ENCODE results near the gene RFWD3. TPM values are rescaled to one million over a fixed set of nuclear protein-coding genes. Genes with fewer than 3 reads are reported as not detected.
A peak's percentile ranks its signal among the peaks of the same experiment; 100 is the strongest.

The RFWD3 gene
- polyA plus RNA-seq, 3 donors from 2014 or later: 8.3 to 21.7 (median 14.5) TPM

DNA sequence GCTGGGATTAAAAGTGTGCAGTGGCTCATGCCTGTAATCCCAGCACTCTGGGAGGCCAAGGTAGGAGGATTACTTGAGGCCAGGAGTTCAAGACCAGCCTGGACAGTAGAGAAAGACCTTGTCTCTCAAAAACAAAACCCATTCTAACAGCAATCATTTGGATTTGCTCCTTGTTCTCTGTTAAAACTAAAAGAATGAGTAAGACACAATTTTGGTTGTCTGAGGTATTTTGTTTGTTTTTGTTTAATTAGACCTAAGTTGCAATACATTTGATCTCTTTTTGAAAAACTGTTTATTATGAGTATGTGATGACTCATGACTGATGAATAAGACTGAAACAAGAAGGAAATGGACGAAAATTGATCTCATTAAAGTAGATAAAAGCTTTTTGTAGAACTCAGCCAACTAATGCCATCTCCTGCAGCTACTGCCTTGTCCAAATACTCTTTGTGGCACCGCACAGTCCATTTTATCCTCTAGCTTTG lies 88.8 kb downstream of the RFWD3 start:
- peak overlapping the region in 5 of 6 donors; percentile 16 to 52 (median 40) for H3K27ac Mint-ChIP-seq
- H3K36me3 Mint-ChIP-seq: no peaks in the 10 kb centered on the region
- peak overlapping the region in 1 of 5 donors; percentile 17 for H3K4me3 Mint-ChIP-seq
- no peaks in the 10 kb centered on the region for H3K9me3 Mint-ChIP-seq
- no peak for DNase-seq
- peaks cover 60 to 79% of the 10 kb centered on the region in 2 donors for H3K4me1 Mint-ChIP-seq
- H3K27me3 Mint-ChIP-seq (ENCODE audit: low read depth in 3 of 3): no peaks in the 10 kb centered on the region

GRCh38 chr16:74575807-74576643 lies 90.7 kb downstream of the RFWD3 start:
- Mint-ChIP-seq H3K27me3 (ENCODE audit: low read depth in 3 of 3) (no peaks in the 10 kb centered on the region), H3K27ac (peak overlapping the region; percentile 31 to 70 (median 52)), H3K4me1 (peaks cover 60 to 83% of the 10 kb centered on the region in 2 donors), H3K36me3 (no peaks in the 10 kb centered on the region), H3K9me3 (no peaks in the 10 kb centered on the region), H3K4me3 (no peak overlapping the region)
- no peak for DNase-seq

DNA sequence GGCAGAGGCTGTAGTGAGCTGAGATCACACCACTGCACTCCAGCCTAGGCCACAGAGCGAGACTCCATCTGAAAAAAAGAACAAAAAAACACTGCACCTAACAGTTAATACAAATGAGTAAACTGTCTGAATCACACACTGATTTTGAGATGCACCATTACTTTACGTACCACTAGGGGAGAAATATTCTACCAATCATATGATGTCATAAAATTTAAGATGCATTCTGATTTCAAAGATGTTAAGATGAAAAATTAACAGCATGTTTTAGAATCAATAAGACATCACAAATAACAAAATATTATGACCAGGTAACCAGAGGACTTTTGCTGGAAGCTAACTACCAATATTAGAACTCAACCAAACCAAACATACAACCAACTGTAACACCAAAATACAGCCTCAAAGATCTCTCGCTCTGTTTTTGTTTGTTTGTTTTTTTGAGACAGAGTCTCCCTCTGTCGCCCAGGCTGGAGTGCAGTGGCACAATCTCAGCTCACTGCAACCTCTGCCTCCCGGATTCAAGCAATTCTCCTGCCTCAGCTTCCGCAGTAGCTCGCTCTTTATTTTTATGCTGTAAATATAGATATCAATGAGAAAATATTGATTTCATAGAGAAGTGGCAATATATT lies 91.4 kb downstream of the RFWD3 start:
- Mint-ChIP-seq H3K4me1 (peaks cover 60 to 83% of the 10 kb centered on the region in 2 donors), H3K9me3 (no peaks in the 10 kb centered on the region), H3K36me3 (no peaks in the 10 kb centered on the region), H3K4me3 (no peak overlapping the region), H3K27ac (peak overlapping the region; percentile 27 to 70 (median 52)), H3K27me3 (ENCODE audit: low read depth in 3 of 3) (no peaks in the 10 kb centered on the region)
- no peak for DNase-seq

- Mint-ChIP-seq H3K27me3 (ENCODE audit: low read depth in 3 of 3) (no peaks in the 10 kb centered on the region), H3K4me1 (peaks cover 60 to 86% of the 10 kb centered on the region in 2 donors), H3K9me3 (no peaks in the 10 kb centered on the region), H3K27ac (peak overlapping the region in 1 of 6 donors; percentile 13), H3K36me3 (no peaks in the 10 kb centered on the region), H3K4me3 (no peak overlapping the region)
- no peak for DNase-seq
Measured at GRCh38 chr16:74574146-74574545, 92.5 kb downstream of the RFWD3 start.

DNA sequence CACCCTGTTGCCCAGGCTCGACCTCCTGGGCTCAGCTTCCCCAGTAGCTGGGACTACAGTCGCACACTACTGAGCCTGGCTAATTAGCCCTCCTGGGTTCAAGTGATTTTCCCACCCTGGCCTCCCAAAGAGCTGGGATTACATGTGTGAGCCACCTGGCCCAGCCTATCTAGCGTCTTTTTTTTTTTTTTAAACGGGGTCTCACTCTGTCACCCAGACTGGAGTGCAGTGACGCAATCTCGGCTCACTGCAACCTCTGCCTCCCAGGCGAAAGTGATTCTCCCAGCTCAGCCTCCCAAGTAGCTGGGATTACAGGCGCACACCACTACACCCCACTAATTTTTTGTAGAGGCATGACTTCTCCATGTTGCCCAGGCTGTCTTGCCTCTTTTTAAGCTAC lies 93.1 kb downstream of the RFWD3 start:
- no peak for DNase-seq
- no peaks in the 10 kb centered on the region for H3K36me3 Mint-ChIP-seq
- no peak overlapping the region for H3K4me3 Mint-ChIP-seq
- H3K4me1 Mint-ChIP-seq: peaks cover 61 to 87% of the 10 kb centered on the region in 2 donors
- no peaks in the 10 kb centered on the region for H3K9me3 Mint-ChIP-seq
- H3K27ac Mint-ChIP-seq: no peak overlapping the region
- no peaks in the 10 kb centered on the region for H3K27me3 Mint-ChIP-seq (ENCODE audit: low read depth in 3 of 3)

Other genes with a start within 250 kb of the RFWD3 start
- gene CLEC18B, start 245.4 kb downstream of the RFWD3 start, polyA plus RNA-seq: under 1 TPM in 1 of 3 donors, not detected in 2; 0.20 TPM
- gene GLG1, start 59.8 kb downstream of the RFWD3 start, polyA plus RNA-seq: 100 to 1,000 TPM in 1 of 3 donors, 10 to 100 TPM in 2; 80.8 to 190 (median 86.3) TPM
- 10 to 100 TPM in 2 of 3 donors, 1 to 10 TPM in 1; 8.3 to 13.8 (median 12.5) TPM for gene MLKL, start 34.0 kb upstream of the RFWD3 start, polyA plus RNA-seq
- not detected for gene FA2H, start 107.9 kb upstream of the RFWD3 start, polyA plus RNA-seq

Data from immature natural killer cell (primary cell).